K562 (cell line): ENCODE results near the gene IP6K3. TPM values are rescaled to one million over a fixed set of nuclear protein-coding genes. Genes with fewer than 3 reads are reported as not detected.
A peak's percentile ranks its signal among the peaks of the same experiment; 100 is the strongest.

Experiments used
- ATAC-seq: fragments of 200-7000 bp; cut with Tn5 transposase; 3 replicates; pipeline ENCODE4 v1.9.1; 2020; ENCODE audit warnings: moderate library complexity
- BruUV-seq: library from RNA; stranded (reverse); fragments of 400-500 nt; replicated peaks from 2 replicates; lab custom pipeline; 2021; lab: Mats Ljungman, UMichigan
- CTCF ChIA-PET: fragments of 300-600 bp; formaldehyde crosslinking; extraction: SDS; loops from one replicate; lab custom pipeline; 2021; ENCODE audit warnings: low intra/inter-chr PET ratio; lab: Yijun Ruan, JAX
- POLR2A ChIA-PET: fragments of 300-600, 350-650 bp; sonication (Branson Sonifier 250); formaldehyde crosslinking; extraction: SDS; loops from one replicate; lab custom pipeline; 2021; ENCODE audit warnings: antibody characterized with exemption, inconsistent platforms; lab: Yijun Ruan, JAX
- DNase-seq, 4 experiments: peaks; one replicate each; pipeline versions ENCODE4 v3.0.0 to v3.0.0-alpha.2; 2011 to 2018; ENCODE audit warnings: low spot score in 3 of 4, mixed read lengths in 3 of 4; ENCODE audit errors: extremely low read depth in 1 of 4
- FAIRE-seq: peaks from 2 replicates; lab custom pipeline; 2011; peaks lifted over from hg19 to GRCh38; lab: Jason Lieb, UNC
- H2AFZ ChIP-seq: 2 replicates; pipeline ENCODE4 v1.6.0; 2011; ENCODE audit warnings: low read depth, low read length, control low read depth, inconsistent platforms
- H3K27ac ChIP-seq: fragments of 200-600 bp; 3 replicates; pipeline ENCODE4 v1.8.0; 2011; ENCODE audit warnings: low read depth, mild to moderate bottlenecking, control low read depth, inconsistent platforms, low read length, moderate library complexity, mixed read lengths; ENCODE audit errors: extremely low read depth
- H3K27me3 ChIP-seq, 2 experiments: fragments of 300-600 bp in 1 of 2; 2 replicates in 1 of 2; 3 replicates in 1 of 2; pipeline versions ENCODE4 v1.6.0 to v1.8.0; 2011; ENCODE audit warnings: inconsistent platforms in 2 of 2, low read length in 2 of 2, mild to moderate bottlenecking in 1 of 2, mixed read lengths in 1 of 2, moderate library complexity in 1 of 2; ENCODE audit not compliant: control insufficient read depth in 2 of 2, insufficient read depth in 2 of 2
- H3K36me3 ChIP-seq: fragments of 300-600 bp; 3 replicates; pipeline ENCODE4 v1.8.0; 2011; ENCODE audit warnings: mild to moderate bottlenecking, low read length, inconsistent platforms; ENCODE audit not compliant: control insufficient read depth, insufficient read depth
- H3K4me1 ChIP-seq, 2 experiments: fragments of 200-600 bp in 1 of 2; replicated peaks in 1 of 2; 2 replicates in 1 of 2; 3 replicates in 1 of 2; pipeline versions ENCODE4 v1.5.1 to v1.8.0; 2011; ENCODE audit warnings: inconsistent platforms in 2 of 2, low read length in 2 of 2, mild to moderate bottlenecking in 1 of 2, mixed read lengths in 1 of 2, moderate library complexity in 1 of 2; ENCODE audit not compliant: control insufficient read depth in 2 of 2, insufficient read depth in 2 of 2
- H3K4me2 ChIP-seq: 2 replicates; pipeline ENCODE4 v1.6.1; 2011; ENCODE audit warnings: low read length, control low read depth, inconsistent platforms, mixed read lengths; ENCODE audit not compliant: insufficient read depth
- H3K4me3 ChIP-seq: fragments of 200-600 bp; sonication (generic), shearing (Covaris generic); 2 replicates; pipeline ENCODE4 v1.5.1; 2016; ENCODE audit warnings: control low read depth, inconsistent platforms
- H3K79me2 ChIP-seq: fragments of 200-600 bp; 3 replicates; pipeline ENCODE4 v1.8.0; 2011; ENCODE audit warnings: low read length, inconsistent platforms; ENCODE audit not compliant: control insufficient read depth, insufficient read depth
- H3K9ac ChIP-seq, 2 experiments: 2 replicates each; pipeline versions ENCODE4 v1.6.0 to v1.6.1; 2011; ENCODE audit warnings: low read depth in 2 of 2, low read length in 2 of 2, control low read depth in 1 of 2, inconsistent platforms in 1 of 2, mild to moderate bottlenecking in 1 of 2, mixed read lengths in 1 of 2; ENCODE audit not compliant: insufficient read depth in 1 of 2
- H3K9me1 ChIP-seq: one replicate; pipeline ENCODE4 v1.6.0; 2011; ENCODE audit warnings: inconsistent platforms, mild to moderate bottlenecking, low read length, moderate library complexity; ENCODE audit not compliant: control insufficient read depth, insufficient read depth
- H3K9me3 ChIP-seq: replicated peaks from 2 replicates; pipeline ENCODE4 v1.5.1; 2011; ENCODE audit warnings: low read depth, low read length, inconsistent platforms; ENCODE audit not compliant: control insufficient read depth, insufficient read depth
- H4K20me1 ChIP-seq: replicated peaks from 2 replicates; pipeline ENCODE4 v1.6.1; 2011; ENCODE audit warnings: low read length, inconsistent platforms, mixed read lengths; ENCODE audit not compliant: control insufficient read depth, insufficient read depth
- RBFOX2 ChIP-seq: fragments of 200-400 bp; formaldehyde crosslinking; IDR thresholded peaks from 2 replicates; pipeline ENCODE4 v1.6.1; 2017; ENCODE audit warnings: low read depth, mild to moderate bottlenecking, low read length, moderate library complexity
- WGBS: fragments of 100-300 bp; shearing (Covaris generic); methylation state at CpG from one replicate; pipeline ENCODE4 v1.1.6; 2016; ENCODE audit warnings: low coverage, mixed read lengths; ENCODE audit not compliant: insufficient coverage; ENCODE audit errors: missing lambda C conversion rate; 5-methylcytosine and 5-hydroxymethylcytosine counted together
- in situ Hi-C: fragments of 300-500 bp; cut with MboI; formaldehyde crosslinking; loops from 4 replicates; pipeline ENCODE4 v1.15.0; 2018; ENCODE audit warnings: inconsistent platforms, mixed read lengths
- intact Hi-C: fragments of 100-400 bp; cut with micrococcal nuclease; formaldehyde crosslinking; loops from 2 replicates; pipeline ENCODE4 v1.14.2; 2022
- polyA plus RNA-seq, 8 experiments: library from polyadenylated mRNA; depleted of rRNA in 4 of 8; stranded (reverse) in 5 of 8; unstranded in 3 of 8; fragments of >200 nt; fragmentation: Nextera tagmentation in 2 of 8; fragmentation: Illumina TruSeq in 1 of 8; extraction: Ambion mirVana in 2 of 8; extraction: Trizol in 1 of 8; gene quantifications; 2 replicates each; pipeline versions ENCODE4 v1.2.1 to v1.2.3, GENCODE V29; 2011 to 2014; ENCODE audit warnings: inconsistent platforms in 1 of 8, missing spikeins in 1 of 8
- total RNA-seq, 7 experiments: library from RNA; depleted of rRNA in 6 of 7; stranded (reverse); fragments of >200 nt in 6 of 7; fragmentation: Illumina TruSeq in 2 of 7; extraction: Trizol in 2 of 7; gene quantifications; 2 replicates each; pipeline versions ENCODE4 v1.2.1 to v1.2.3, GENCODE V29; 2011 to 2021; ENCODE audit warnings: low replicate concordance in 1 of 7
- TF ChIP-seq, protein P1 (sequence below), 3 experiments: IDR thresholded peaks in 2 of 3; conservative IDR thresholded peaks in 1 of 3; 2 replicates each; pipeline ENCODE4 v1.5.1; 2011 to 2012; ENCODE audit warnings: low read length in 3 of 3, mild to moderate bottlenecking in 3 of 3, control low read depth in 2 of 3, improper control_type of control experiment in 1 of 3, inconsistent platforms in 1 of 3, low read depth in 1 of 3, mixed read lengths in 1 of 3, moderate library complexity in 1 of 3; ENCODE audit not compliant: insufficient read depth in 2 of 3
- TF ChIP-seq, protein P2 (sequence below): fragments of 450-650 bp; IDR thresholded peaks from 2 replicates; pipeline ENCODE4 v1.6.1; 2017; ENCODE audit warnings: antibody characterized with exemption

IP6K3 gene
- total and polyA plus RNA-seq, 9 of the 15 experiments (the other 6 are each of a cell fraction or from before 2014, with no cell fraction given), result not detected

DNA sequence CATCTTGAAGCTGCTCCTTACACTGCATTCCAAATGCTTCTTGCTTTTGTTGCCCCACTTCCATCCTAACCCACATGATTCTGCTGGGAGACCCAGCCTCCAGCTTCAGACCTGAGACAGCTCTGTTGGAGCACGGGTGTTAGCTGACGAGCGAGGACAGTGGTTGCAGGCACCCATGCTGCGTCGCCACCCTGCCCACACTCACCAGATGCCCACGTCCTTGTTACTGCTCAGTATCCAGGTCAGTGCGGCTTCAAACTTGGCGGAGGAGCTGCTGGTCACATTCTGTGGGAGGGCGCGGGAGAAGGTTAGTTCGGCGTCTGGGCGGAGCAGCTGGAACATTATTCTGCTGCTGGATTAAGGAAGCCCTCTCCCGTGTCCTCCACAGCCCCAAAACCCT, 33.2 kb upstream of the IP6K3 start:
- H3K27me3 ChIP-seq, result no peaks in the 10 kb centered on the region
- FAIRE-seq (no peak), DNase-seq (no peak), ATAC-seq (no peak)
- in situ Hi-C loops (no loop called here), intact Hi-C loops (no loop called here)
- H3K9me1 ChIP-seq, result no peaks in the 10 kb centered on the region
- BruUV-seq, result no TSS peak
- CTCF ChIA-PET, result no interaction called here
- POLR2A ChIA-PET, result interaction anchor here (0.6 to 7.0 kb wide), 3 partner anchors 8 to 167 kb away, joined by 3 to 36 read pairs (median 12); partner anchors contain the start of gene LEMD2
- no peak overlapping the region for H3K27ac ChIP-seq
- no peak overlapping the region for H3K4me2 ChIP-seq
- H3K9ac ChIP-seq, result peak overlapping the region in 1 of 2 experiments; percentile 70; a peak in 2 of 4 replicates
- H4K20me1 ChIP-seq, result no peaks in the 10 kb centered on the region
- no peak overlapping the region for H3K4me3 ChIP-seq
- peaks cover 91% of the 10 kb centered on the region; the same call in 2 of the 3 replicates for H3K36me3 ChIP-seq
- WGBS, result 91% methylated on average over 14 of the region's 14 CpGs
- no peaks in the 10 kb centered on the region for H3K79me2 ChIP-seq
- H3K4me1 ChIP-seq, result peaks cover 0 to 5% of the 10 kb centered on the region in 2 experiments; a peak in 1 of 5 replicates
- TF ChIP-seq, protein P1, sequence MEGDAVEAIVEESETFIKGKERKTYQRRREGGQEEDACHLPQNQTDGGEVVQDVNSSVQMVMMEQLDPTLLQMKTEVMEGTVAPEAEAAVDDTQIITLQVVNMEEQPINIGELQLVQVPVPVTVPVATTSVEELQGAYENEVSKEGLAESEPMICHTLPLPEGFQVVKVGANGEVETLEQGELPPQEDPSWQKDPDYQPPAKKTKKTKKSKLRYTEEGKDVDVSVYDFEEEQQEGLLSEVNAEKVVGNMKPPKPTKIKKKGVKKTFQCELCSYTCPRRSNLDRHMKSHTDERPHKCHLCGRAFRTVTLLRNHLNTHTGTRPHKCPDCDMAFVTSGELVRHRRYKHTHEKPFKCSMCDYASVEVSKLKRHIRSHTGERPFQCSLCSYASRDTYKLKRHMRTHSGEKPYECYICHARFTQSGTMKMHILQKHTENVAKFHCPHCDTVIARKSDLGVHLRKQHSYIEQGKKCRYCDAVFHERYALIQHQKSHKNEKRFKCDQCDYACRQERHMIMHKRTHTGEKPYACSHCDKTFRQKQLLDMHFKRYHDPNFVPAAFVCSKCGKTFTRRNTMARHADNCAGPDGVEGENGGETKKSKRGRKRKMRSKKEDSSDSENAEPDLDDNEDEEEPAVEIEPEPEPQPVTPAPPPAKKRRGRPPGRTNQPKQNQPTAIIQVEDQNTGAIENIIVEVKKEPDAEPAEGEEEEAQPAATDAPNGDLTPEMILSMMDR (IDR thresholded peaks at IDR 0.05 in 2 of 3, conservative IDR thresholded peaks at IDR 0.05 in 1 of 3; ENCODE audit: insufficient read depth in 2 of 3, low read depth in 1 of 3, low read length in 3 of 3), result no peak
- TF ChIP-seq, protein P2, sequence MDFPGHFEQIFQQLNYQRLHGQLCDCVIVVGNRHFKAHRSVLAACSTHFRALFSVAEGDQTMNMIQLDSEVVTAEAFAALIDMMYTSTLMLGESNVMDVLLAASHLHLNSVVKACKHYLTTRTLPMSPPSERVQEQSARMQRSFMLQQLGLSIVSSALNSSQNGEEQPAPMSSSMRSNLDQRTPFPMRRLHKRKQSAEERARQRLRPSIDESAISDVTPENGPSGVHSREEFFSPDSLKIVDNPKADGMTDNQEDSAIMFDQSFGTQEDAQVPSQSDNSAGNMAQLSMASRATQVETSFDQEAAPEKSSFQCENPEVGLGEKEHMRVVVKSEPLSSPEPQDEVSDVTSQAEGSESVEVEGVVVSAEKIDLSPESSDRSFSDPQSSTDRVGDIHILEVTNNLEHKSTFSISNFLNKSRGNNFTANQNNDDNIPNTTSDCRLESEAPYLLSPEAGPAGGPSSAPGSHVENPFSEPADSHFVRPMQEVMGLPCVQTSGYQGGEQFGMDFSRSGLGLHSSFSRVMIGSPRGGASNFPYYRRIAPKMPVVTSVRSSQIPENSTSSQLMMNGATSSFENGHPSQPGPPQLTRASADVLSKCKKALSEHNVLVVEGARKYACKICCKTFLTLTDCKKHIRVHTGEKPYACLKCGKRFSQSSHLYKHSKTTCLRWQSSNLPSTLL, result no peak
- TF ChIP-seq RBFOX2, result peak; percentile 15; the same call in 1 of the 2 replicates
- no peak overlapping the region for H2AFZ ChIP-seq
- H3K9me3 ChIP-seq, result no peaks in the 10 kb centered on the region
